Measurements from ENCODE around the gene NUMB.

The NUMB gene

DNA sequence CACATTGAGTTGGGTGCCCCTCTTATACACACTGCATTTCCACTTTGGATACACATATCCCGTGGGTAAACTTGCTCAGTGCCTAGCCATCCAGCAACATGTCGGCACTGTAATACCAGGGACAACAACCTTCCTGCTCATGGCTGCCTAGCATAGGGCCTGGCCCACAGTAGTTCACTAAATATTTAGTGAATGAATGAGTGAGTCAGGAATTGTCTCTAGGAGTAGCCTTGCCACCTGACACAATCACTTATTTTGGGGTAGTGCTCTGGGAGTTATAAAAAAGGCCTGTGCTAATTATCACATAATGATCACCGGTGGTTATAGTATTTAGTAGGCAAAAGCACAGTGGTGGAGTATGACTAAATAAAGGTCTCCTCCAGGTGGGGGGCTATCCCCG, 8.5 kb upstream of the NUMB start:
- H3K4me3 ChIP-seq = no peak overlapping the region
- TF ChIP-seq CTCF (IDR thresholded peaks at IDR 0.05) = no peak
- DNase-seq (ENCODE audit: low spot score) = no peak
- H3K27ac ChIP-seq = no peak overlapping the region

GRCh38 chr14:73465823-73466532, 7.6 kb upstream of the NUMB start:
- no peak for DNase-seq (ENCODE audit: low spot score)
- Histone ChIP-seq H3K4me3 (no peak overlapping the region), H3K27ac (peak overlapping the region in 1 of 2 donors; percentile 62)
- no peak for TF ChIP-seq CTCF (IDR thresholded peaks at IDR 0.05)

- H3K27ac ChIP-seq = peak overlapping the region in 1 of 2 donors; percentile 60
- no peak for TF ChIP-seq CTCF (IDR thresholded peaks at IDR 0.05)
- peak; percentile 80 for DNase-seq (ENCODE audit: low spot score)
- no peak overlapping the region for H3K4me3 ChIP-seq
Measured at GRCh38 chr14:73463411-73463810, 5.1 kb upstream of the NUMB start.

DNA sequence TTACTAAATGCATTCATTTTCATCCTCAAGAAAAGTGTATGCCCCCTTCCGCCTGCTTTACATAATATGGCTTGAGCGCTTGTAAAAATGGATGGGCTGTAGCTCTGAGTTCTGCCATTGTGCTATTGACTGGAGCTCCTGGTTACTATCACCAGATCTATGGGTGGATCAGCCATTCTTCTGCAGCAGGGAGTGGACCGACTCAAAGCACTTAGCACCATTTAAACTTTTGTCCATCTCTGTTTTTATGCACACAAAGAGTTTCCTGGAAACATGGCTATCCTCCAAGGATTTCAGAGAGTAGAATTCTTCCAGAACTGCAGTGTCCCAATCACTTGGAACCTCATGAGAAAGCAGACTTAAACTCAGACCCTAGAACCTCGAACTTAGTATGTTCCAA, 4.5 kb upstream of the NUMB start:
- no peak for TF ChIP-seq CTCF (IDR thresholded peaks at IDR 0.05)
- H3K4me3 ChIP-seq = no peak overlapping the region
- peak overlapping the region in 1 of 2 donors; percentile 60 for H3K27ac ChIP-seq
- DNase-seq (ENCODE audit: low spot score) = no peak

DNA sequence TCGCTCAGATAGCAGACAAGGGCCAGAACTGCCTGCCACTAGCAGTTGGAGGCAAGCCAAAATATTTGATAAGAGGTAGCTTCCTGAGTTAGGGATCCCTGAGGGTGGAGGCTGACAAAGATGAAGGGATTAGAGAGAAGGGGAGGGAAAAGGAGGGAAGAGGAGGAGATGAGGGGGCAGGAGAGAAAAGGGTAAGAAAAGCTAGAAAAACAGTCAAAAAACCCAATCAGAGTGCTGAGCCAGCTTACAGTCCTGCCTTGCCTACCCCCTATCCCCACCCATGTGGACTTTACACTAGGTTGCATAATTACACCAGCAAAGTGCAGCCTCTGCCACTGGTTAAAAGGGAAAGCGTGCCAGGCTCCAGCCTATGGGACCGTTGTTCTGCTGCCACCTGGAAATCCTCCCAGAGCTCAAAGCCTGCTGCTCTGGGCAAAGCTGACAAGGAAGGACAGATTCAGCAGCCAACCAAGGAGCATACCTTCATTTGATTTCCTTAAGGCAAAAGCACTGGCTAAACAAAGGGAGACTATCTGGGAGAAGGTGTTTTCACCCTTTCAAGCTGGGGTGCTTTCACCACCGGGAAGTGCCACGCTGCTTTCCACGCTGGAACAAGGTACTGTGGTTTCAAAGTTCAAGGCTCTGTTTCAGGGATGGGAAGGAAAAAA, 3.8 kb upstream of the NUMB start:
- DNase-seq (ENCODE audit: low spot score) = no peak
- TF ChIP-seq CTCF (IDR thresholded peaks at IDR 0.05) = no peak
- peak overlapping the region; percentile 12 for H3K4me3 ChIP-seq
- H3K27ac ChIP-seq = peak overlapping the region in 1 of 2 donors; percentile 60

GRCh38 chr14:73461478-73462047, 3.2 kb upstream of the NUMB start:
- no peak for DNase-seq (ENCODE audit: low spot score)
- no peak for TF ChIP-seq CTCF (IDR thresholded peaks at IDR 0.05)
- peak overlapping the region in 1 of 2 donors; percentile 60 for H3K27ac ChIP-seq
- peak overlapping the region; percentile 12 for H3K4me3 ChIP-seq
